Activated CD8-positive, alpha-beta T cell treated with anti-CD3 and anti-CD28 coated beads for 36 hours (primary cell): ENCODE measurements around the gene ANKRD11. TPM values are rescaled to one million over a fixed set of nuclear protein-coding genes. Genes with fewer than 3 reads are reported as not detected.

Experiments
- ATAC-seq: fragments of 200-7000 bp; cut with Tn5 transposase; one replicate; pipeline ENCODE4 v1.10.0; 2021; ENCODE audit warnings: mild to moderate bottlenecking, moderate library complexity
- CTCF ChIA-PET: fragments of 350-600 bp; sonication (Branson Sonifier 250); formaldehyde crosslinking; loops from one replicate; lab custom pipeline; 2021; ENCODE audit warnings: antibody characterized with exemption; lab: Charles Lee
- POLR2A ChIA-PET: fragments of 350-600 bp; sonication (Branson Sonifier 250); formaldehyde crosslinking; loops from one replicate; lab custom pipeline; 2021; ENCODE audit warnings: antibody characterized with exemption; lab: Charles Lee
- DNase-seq: peaks from one replicate; pipeline ENCODE4 v3.0.0-alpha.2; 2020
- H3K27ac Mint-ChIP-seq: one replicate; pipeline ENCODE4 v1.8.0; 2021; ENCODE audit warnings: mild to moderate bottlenecking, mixed read lengths
- H3K27me3 Mint-ChIP-seq: one replicate; pipeline ENCODE4 v1.8.0; 2021; ENCODE audit warnings: mixed read lengths
- H3K36me3 Mint-ChIP-seq: one replicate; pipeline ENCODE4 v1.8.0; 2021; ENCODE audit warnings: low read depth, mixed read lengths
- H3K4me1 Mint-ChIP-seq: one replicate; pipeline ENCODE4 v1.8.0; 2021; ENCODE audit warnings: low read depth, mixed read lengths
- H3K4me3 Mint-ChIP-seq: one replicate; pipeline ENCODE4 v1.8.0; 2021; ENCODE audit warnings: mild to moderate bottlenecking, moderate library complexity, mixed read lengths
- H3K9me3 Mint-ChIP-seq: one replicate; pipeline ENCODE4 v1.8.0; 2021; ENCODE audit warnings: mixed read lengths
- intact Hi-C: fragments of 100-400 bp; cut with micrococcal nuclease; formaldehyde crosslinking; loops from one replicate; pipeline ENCODE4 v1.10.0; 2022
- total RNA-seq, 2 experiments: library from RNA; stranded (reverse); gene quantifications; one replicate each; pipeline ENCODE4 v1.2.3, GENCODE V29; 2021
- TF ChIP-seq, protein P1 (sequence below): fragments of 200-600 bp; IDR thresholded peaks from one replicate; pipeline ENCODE4 v1.8.0; 2022; ENCODE audit warnings: antibody characterized with exemption, mild to moderate bottlenecking

Gene ANKRD11
- total RNA-seq, 2 experiments from 2014 or later: 145 to 147 TPM

DNA sequence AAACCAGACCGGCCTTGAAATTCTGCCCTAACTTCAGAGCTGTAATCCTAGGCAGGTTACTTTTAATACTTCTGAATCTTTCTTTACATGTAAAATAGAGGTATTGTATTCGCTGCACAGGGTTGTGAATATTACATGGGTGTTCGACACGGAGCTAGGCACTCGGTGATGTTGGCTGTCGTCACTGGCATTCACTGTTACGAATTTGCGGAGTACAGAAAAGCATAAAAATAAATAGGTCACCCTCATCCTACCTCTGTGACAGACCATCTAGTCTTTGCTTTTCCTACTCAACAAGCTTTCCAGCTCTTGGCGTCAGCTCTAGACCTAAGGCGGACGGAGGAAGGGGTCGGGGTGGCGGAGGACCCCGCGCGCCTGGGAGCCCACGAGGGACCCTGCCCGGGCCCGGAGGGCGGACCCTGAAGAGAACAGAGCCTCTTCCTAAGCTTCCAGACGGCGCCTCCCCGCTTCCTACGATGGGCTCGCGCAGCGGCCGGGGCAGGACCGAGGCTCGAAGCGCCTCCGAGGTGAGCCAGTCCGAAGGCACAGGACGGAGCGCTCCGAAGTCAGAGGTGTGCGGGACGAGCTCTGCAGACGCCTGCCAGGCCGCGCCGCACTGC is 17.0 kb upstream of the ANKRD11 start:
- Mint-ChIP-seq H3K4me1 (peaks cover 34% of the 10 kb centered on the region), H3K4me3 (peak overlapping the region; percentile 85), H3K36me3 (peaks cover 8% of the 10 kb centered on the region), H3K27ac (peak overlapping the region; percentile 90), H3K9me3 (no peaks in the 10 kb centered on the region), H3K27me3 (no peaks in the 10 kb centered on the region)
- intact Hi-C loops: no loop called here
- DNase-seq (peak; percentile 35), ATAC-seq (no peak)
- TF ChIP-seq, protein P1, sequence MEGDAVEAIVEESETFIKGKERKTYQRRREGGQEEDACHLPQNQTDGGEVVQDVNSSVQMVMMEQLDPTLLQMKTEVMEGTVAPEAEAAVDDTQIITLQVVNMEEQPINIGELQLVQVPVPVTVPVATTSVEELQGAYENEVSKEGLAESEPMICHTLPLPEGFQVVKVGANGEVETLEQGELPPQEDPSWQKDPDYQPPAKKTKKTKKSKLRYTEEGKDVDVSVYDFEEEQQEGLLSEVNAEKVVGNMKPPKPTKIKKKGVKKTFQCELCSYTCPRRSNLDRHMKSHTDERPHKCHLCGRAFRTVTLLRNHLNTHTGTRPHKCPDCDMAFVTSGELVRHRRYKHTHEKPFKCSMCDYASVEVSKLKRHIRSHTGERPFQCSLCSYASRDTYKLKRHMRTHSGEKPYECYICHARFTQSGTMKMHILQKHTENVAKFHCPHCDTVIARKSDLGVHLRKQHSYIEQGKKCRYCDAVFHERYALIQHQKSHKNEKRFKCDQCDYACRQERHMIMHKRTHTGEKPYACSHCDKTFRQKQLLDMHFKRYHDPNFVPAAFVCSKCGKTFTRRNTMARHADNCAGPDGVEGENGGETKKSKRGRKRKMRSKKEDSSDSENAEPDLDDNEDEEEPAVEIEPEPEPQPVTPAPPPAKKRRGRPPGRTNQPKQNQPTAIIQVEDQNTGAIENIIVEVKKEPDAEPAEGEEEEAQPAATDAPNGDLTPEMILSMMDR: no peak
- ChIA-PET POLR2A (interaction anchor here (0.6 to 2.8 kb wide), 23 partner anchors 9 to 321 kb away, joined by 3 to 18 read pairs (median 4); partner anchors contain the start of gene RPL13), CTCF (interaction anchor here (0.7 to 2.4 kb wide), 4 partner anchors 12 to 220 kb away, joined by 3 to 9 read pairs (median 6); no protein-coding TSS in a partner anchor)

DNA sequence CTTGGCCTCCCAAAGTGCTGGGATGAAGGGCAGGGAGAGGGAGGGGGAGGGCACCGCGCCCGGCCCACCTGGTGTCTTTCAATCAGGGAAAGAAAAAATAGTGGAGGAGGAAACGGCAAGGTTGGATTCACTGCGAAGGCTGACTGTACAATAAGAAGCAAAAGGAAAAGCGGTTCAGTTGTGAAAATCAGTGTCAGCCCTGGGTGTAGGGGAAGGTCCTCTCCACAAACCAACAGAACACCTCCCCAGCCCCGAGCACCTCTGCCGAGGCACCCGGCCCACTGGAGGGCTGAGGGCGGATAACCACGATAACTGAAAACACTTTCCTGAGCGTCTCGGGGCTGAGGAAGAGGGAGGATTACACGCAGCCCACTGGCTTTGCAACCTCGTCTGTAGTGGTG is 16.4 kb upstream of the ANKRD11 start:
- peaks cover 6% of the 10 kb centered on the region for H3K36me3 Mint-ChIP-seq

DNA sequence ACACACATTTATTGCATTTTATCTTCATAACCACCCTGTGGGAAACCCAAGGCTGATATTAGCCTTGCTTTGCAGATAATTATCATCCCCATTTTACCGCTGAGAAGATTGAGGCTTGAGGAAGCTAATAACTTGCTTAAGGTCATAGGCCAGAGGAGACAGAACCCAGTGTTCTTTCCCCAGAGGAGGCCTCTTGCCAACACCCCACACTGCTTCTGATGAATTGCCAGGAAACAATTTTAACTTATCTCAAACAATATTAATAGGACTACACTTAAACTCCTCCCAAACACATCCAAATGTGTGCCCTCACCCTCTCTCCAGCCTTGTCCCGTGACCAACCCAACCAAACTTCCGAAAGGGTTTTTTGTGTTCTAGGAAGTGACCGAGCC is 15.7 kb upstream of the ANKRD11 start:
- ATAC-seq (no peak), DNase-seq (no peak)
- no peaks in the 10 kb centered on the region for H3K27me3 Mint-ChIP-seq
- ChIA-PET POLR2A (interaction anchor here (0.7 to 5.1 kb wide), 2 partner anchors 12 to 16 kb away, joined by 3 to 39 read pairs; partner anchors contain the start of gene ANKRD11), CTCF (no interaction called here)
- H3K4me3 Mint-ChIP-seq: peak overlapping the region; percentile 85
- TF ChIP-seq, protein P1: no peak
- intact Hi-C loops: no loop called here
- H3K9me3 Mint-ChIP-seq: no peaks in the 10 kb centered on the region
- peak overlapping the region; percentile 90 for H3K27ac Mint-ChIP-seq
- H3K4me1 Mint-ChIP-seq: peaks cover 31% of the 10 kb centered on the region
- H3K36me3 Mint-ChIP-seq: peaks cover 3% of the 10 kb centered on the region

More for the DNA sequence above, 16.4 kb upstream of the ANKRD11 start:
- ChIA-PET POLR2A (interaction anchor here (0.7 to 2.8 kb wide), 14 partner anchors 9 to 308 kb away, joined by 3 to 18 read pairs (median 6); partner anchors contain the start of gene RPL13), CTCF (no interaction called here)
- no peaks in the 10 kb centered on the region for H3K9me3 Mint-ChIP-seq
- peak overlapping the region; percentile 90 for H3K27ac Mint-ChIP-seq
- H3K27me3 Mint-ChIP-seq: no peaks in the 10 kb centered on the region
- ATAC-seq (no peak), DNase-seq (peak; percentile 42)
- intact Hi-C loops: no loop called here
- peak overlapping the region; percentile 85 for H3K4me3 Mint-ChIP-seq
- H3K4me1 Mint-ChIP-seq: peaks cover 34% of the 10 kb centered on the region
- TF ChIP-seq, protein P1: no peak

DNA sequence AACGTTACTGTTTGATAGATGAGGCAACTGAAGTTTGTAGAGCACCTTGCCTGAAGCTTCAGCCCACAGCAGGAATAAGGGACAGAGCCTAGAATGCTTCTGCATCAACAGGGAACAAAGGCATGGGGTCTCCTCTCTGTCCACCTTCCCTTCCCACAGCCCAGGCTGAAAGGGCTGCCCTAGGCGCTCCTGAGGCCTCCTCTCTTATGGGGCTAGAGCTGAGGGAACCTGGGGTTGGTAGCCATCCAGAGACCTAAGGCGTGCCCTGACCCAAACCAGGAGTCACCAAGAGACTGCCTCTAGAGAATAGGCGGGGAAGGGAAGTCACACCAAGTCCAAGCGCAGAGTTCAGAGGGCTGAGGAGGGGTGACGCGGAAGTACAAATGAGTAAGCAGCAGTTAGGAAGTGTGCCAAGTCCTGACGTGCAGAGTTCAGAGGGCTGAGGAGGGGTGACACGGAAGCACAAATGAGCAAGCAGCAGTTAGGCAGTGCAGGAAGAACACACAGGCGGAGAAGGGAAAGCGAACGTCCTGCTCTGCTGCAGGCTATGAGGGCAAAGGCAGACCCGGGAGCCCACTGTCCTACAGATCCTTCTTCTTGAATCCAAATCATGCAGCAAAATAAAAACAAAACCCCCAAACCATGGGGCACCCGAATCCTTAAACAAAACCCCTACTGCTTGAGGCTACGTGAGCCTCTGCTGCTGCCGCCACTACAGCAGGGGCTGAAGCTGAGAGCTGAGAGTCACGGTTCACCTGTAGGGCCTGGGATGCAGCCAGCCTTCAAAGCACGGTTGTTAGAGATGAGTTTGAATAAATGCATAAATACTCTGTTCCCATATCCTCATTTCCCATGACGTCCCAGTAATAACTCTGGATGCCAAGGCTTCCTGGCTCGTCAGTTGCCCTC is 15.1 kb upstream of the ANKRD11 start:
- H3K4me3 Mint-ChIP-seq: peak overlapping the region; percentile 85
- DNase-seq: peak; percentile 97

More for the DNA sequence above, 15.1 kb upstream of the ANKRD11 start:
- TF ChIP-seq, protein P1: no peak
- no peaks in the 10 kb centered on the region for H3K9me3 Mint-ChIP-seq
- H3K36me3 Mint-ChIP-seq: peaks cover 2% of the 10 kb centered on the region
- H3K4me1 Mint-ChIP-seq: peaks cover 29% of the 10 kb centered on the region
- peak; percentile 76 for ATAC-seq
- H3K27ac Mint-ChIP-seq: peak overlapping the region; percentile 90
- H3K27me3 Mint-ChIP-seq: no peaks in the 10 kb centered on the region
- intact Hi-C loops: no loop called here
- CTCF ChIA-PET: interaction anchor here (0.8 to 0.9 kb wide), 2 partner anchors 52 to 173 kb away, joined by 3 read pairs; no protein-coding TSS in a partner anchor
- POLR2A ChIA-PET: interaction anchor here (0.6 to 5.1 kb wide), 10 partner anchors 11 to 219 kb away, joined by 3 to 39 read pairs (median 3); partner anchors contain the start of genes ANKRD11 and CDK10
